ENCODE results near the gene TLK1.

TLK1 gene

GRCh38 chr2:170966648-170967396 is 193.9 kb downstream of the TLK1 start:
- no peak for DNase-seq
- Mint-ChIP-seq H3K4me3 (no peak overlapping the region), H3K27ac (no peak overlapping the region), H3K4me1 (ENCODE audit: low read depth in 2 of 2) (no peaks in the 10 kb centered on the region), H3K27me3 (no peaks in the 10 kb centered on the region), H3K9me3 (no peaks in the 10 kb centered on the region), H3K36me3 (ENCODE audit: insufficient read depth) (peaks cover 71% of the 10 kb centered on the region)
- no peak for ATAC-seq (replicated peaks)

GRCh38 chr2:170965446-170966225 is 195.1 kb downstream of the TLK1 start:
- ATAC-seq (replicated peaks) (no peak), DNase-seq (no peak)
- Mint-ChIP-seq H3K36me3 (ENCODE audit: insufficient read depth) (peaks cover 80% of the 10 kb centered on the region), H3K4me3 (no peak overlapping the region), H3K27me3 (no peaks in the 10 kb centered on the region), H3K27ac (peak overlapping the region in 1 of 2 donors; percentile 38), H3K4me1 (ENCODE audit: low read depth in 2 of 2) (no peaks in the 10 kb centered on the region), H3K9me3 (no peaks in the 10 kb centered on the region)

- DNase-seq: no peak
- Mint-ChIP-seq H3K9me3 (no peaks in the 10 kb centered on the region), H3K36me3 (ENCODE audit: insufficient read depth) (peaks cover 95% of the 10 kb centered on the region), H3K27me3 (no peaks in the 10 kb centered on the region), H3K4me3 (no peak overlapping the region), H3K4me1 (ENCODE audit: low read depth in 2 of 2) (no peaks in the 10 kb centered on the region), H3K27ac (no peak overlapping the region)
- no peak for ATAC-seq (replicated peaks)
Measured at GRCh38 chr2:170963386-170963785, 197.3 kb downstream of the TLK1 start.

GRCh38 chr2:170953941-170954340 is 206.8 kb downstream of the TLK1 start:
- no peak for DNase-seq
- Mint-ChIP-seq H3K36me3 (ENCODE audit: insufficient read depth) (peaks cover 92% of the 10 kb centered on the region), H3K27ac (peak overlapping the region; percentile 47 to 48), H3K9me3 (no peaks in the 10 kb centered on the region), H3K27me3 (no peaks in the 10 kb centered on the region), H3K4me1 (ENCODE audit: low read depth in 2 of 2) (peaks cover 1 to 4% of the 10 kb centered on the region in 2 donors), H3K4me3 (no peak overlapping the region)
- ATAC-seq (replicated peaks): no peak

- Mint-ChIP-seq H3K36me3 (ENCODE audit: insufficient read depth) (peaks cover 57% of the 10 kb centered on the region), H3K27me3 (no peaks in the 10 kb centered on the region), H3K9me3 (no peaks in the 10 kb centered on the region), H3K4me3 (no peak overlapping the region), H3K27ac (peak overlapping the region in 1 of 2 donors; percentile 30), H3K4me1 (ENCODE audit: low read depth in 2 of 2) (peaks cover 6 to 10% of the 10 kb centered on the region in 2 donors)
- ATAC-seq (replicated peaks): no peak
- no peak for DNase-seq
Measured at GRCh38 chr2:170950221-170950761, 210.4 kb downstream of the TLK1 start.

GRCh38 chr2:170949415-170949814 is 211.3 kb downstream of the TLK1 start:
- DNase-seq: no peak
- no peak for ATAC-seq (replicated peaks)
- H3K27me3 Mint-ChIP-seq: no peaks in the 10 kb centered on the region

GRCh38 chr2:170944545-170944944 is 216.1 kb downstream of the TLK1 start:
- Mint-ChIP-seq H3K9me3 (no peaks in the 10 kb centered on the region), H3K36me3 (ENCODE audit: insufficient read depth) (peaks cover 14% of the 10 kb centered on the region), H3K4me3 (no peak overlapping the region), H3K4me1 (ENCODE audit: low read depth in 2 of 2) (peaks cover 35 to 43% of the 10 kb centered on the region in 2 donors), H3K27ac (no peak overlapping the region), H3K27me3 (no peaks in the 10 kb centered on the region)
- DNase-seq (no peak), ATAC-seq (replicated peaks) (no peak)

More at GRCh38 chr2:170949415-170949814, 211.3 kb downstream of the TLK1 start:
- Mint-ChIP-seq H3K4me1 (ENCODE audit: low read depth in 2 of 2) (peaks cover 9 to 16% of the 10 kb centered on the region in 2 donors), H3K9me3 (no peaks in the 10 kb centered on the region), H3K36me3 (ENCODE audit: insufficient read depth) (peaks cover 54% of the 10 kb centered on the region), H3K27ac (no peak overlapping the region), H3K4me3 (no peak overlapping the region)

GRCh38 chr2:170943596-170943995 is 217.1 kb downstream of the TLK1 start:
- H3K36me3 Mint-ChIP-seq (ENCODE audit: insufficient read depth): peaks cover 10% of the 10 kb centered on the region
- ATAC-seq (replicated peaks) (no peak), DNase-seq (no peak)
- H3K4me1 Mint-ChIP-seq (ENCODE audit: low read depth in 2 of 2): peaks cover 40 to 51% of the 10 kb centered on the region in 2 donors
- H3K27ac Mint-ChIP-seq: no peak overlapping the region
- no peaks in the 10 kb centered on the region for H3K27me3 Mint-ChIP-seq
- H3K9me3 Mint-ChIP-seq: no peaks in the 10 kb centered on the region
- no peak overlapping the region for H3K4me3 Mint-ChIP-seq

- Mint-ChIP-seq H3K27ac (no peak overlapping the region), H3K4me3 (no peak overlapping the region), H3K4me1 (ENCODE audit: low read depth in 2 of 2) (peaks cover 42 to 55% of the 10 kb centered on the region in 2 donors), H3K27me3 (no peaks in the 10 kb centered on the region), H3K36me3 (ENCODE audit: insufficient read depth) (peaks cover 12% of the 10 kb centered on the region), H3K9me3 (no peaks in the 10 kb centered on the region)
- DNase-seq (no peak), ATAC-seq (replicated peaks) (no peak)
Measured at GRCh38 chr2:170943041-170943440, 217.7 kb downstream of the TLK1 start.

- ATAC-seq (replicated peaks) (no peak), DNase-seq (no peak)
- Mint-ChIP-seq H3K27ac (no peak overlapping the region), H3K27me3 (no peaks in the 10 kb centered on the region), H3K9me3 (no peaks in the 10 kb centered on the region), H3K4me1 (ENCODE audit: low read depth in 2 of 2) (peaks cover 42 to 58% of the 10 kb centered on the region in 2 donors), H3K36me3 (ENCODE audit: insufficient read depth) (peaks cover 12% of the 10 kb centered on the region), H3K4me3 (no peak overlapping the region)
Measured at GRCh38 chr2:170942615-170943014, 218.1 kb downstream of the TLK1 start.

Measured in effector memory CD8-positive, alpha-beta T cell (primary cell).